PC-3 (cell line): ENCODE data around the gene SLC6A3. TPM values are rescaled to one million over a fixed set of nuclear protein-coding genes. Genes with fewer than 3 reads are reported as not detected.

Source experiments
- ATAC-seq: fragments of 200-7000 bp; cut with Tn5 transposase; 2 replicates; pipeline ENCODE4 v1.9.1; 2020; ENCODE audit warnings: mild to moderate bottlenecking, moderate library complexity
- BruUV-seq: library from RNA; stranded (reverse); fragments of 400-500 nt; replicated peaks from 2 replicates; lab custom pipeline; 2021; lab: Mats Ljungman, UMichigan
- CTCF ChIA-PET: fragments of 300-600 bp; sonication (Branson Sonifier 250); formaldehyde crosslinking; loops from one replicate; lab custom pipeline; 2022; ENCODE audit warnings: antibody characterized with exemption; lab: Charles Lee
- POLR2A ChIA-PET: fragments of 300-600 bp; sonication (Branson Sonifier 250); formaldehyde crosslinking; loops from one replicate; lab custom pipeline; 2022; ENCODE audit warnings: antibody characterized with exemption; ENCODE audit not compliant: unreplicated experiment; lab: Charles Lee
- DNase-seq: peaks from one replicate; pipeline ENCODE4 v3.0.0-alpha.2; 2015
- H2AFZ ChIP-seq: fragments of 300-600 bp; sonication (generic); 2 replicates; pipeline ENCODE4 v1.6.0; 2016; ENCODE audit warnings: antibody characterized with exemption, low read length
- H3F3A ChIP-seq: fragments of 300-600 bp; sonication (generic); one replicate; pipeline ENCODE4 v1.6.0; 2017; ENCODE audit warnings: antibody characterized with exemption, low read length, control low read depth, mild to moderate bottlenecking; ENCODE audit not compliant: unreplicated experiment
- H3K27ac ChIP-seq: fragments of 300-600 bp; sonication (generic); 2 replicates; pipeline ENCODE4 v1.5.1; 2016; ENCODE audit warnings: mild to moderate bottlenecking, low read length
- H3K27me3 ChIP-seq: fragments of 300-600 bp; sonication (generic); 2 replicates; pipeline ENCODE4 v1.6.1; 2016; ENCODE audit warnings: low read length, mixed read lengths
- H3K36me3 ChIP-seq: fragments of 300-600 bp; sonication (generic); 2 replicates; pipeline ENCODE4 v1.6.1; 2016; ENCODE audit warnings: low read depth, mixed run types, low read length, mixed read lengths
- H3K4me1 ChIP-seq: fragments of 300-600 bp; sonication (generic); 2 replicates; pipeline ENCODE4 v1.5.1; 2016; ENCODE audit warnings: low read length; ENCODE audit not compliant: insufficient read depth
- H3K4me2 ChIP-seq: fragments of 300-600 bp; sonication (generic); 2 replicates; pipeline ENCODE4 v1.6.0; 2016; ENCODE audit warnings: low read length
- H3K4me3 ChIP-seq: fragments of 300-600 bp; sonication (generic); 2 replicates; pipeline ENCODE4 v1.5.1; 2016; ENCODE audit warnings: mild to moderate bottlenecking, low read length, mixed read lengths
- H3K79me2 ChIP-seq: fragments of 300-600 bp; sonication (generic); 2 replicates; pipeline ENCODE4 v1.6.1; 2017; ENCODE audit warnings: low read length, mixed read lengths
- H3K9ac ChIP-seq: fragments of 300-600 bp; sonication (generic); 2 replicates; pipeline ENCODE4 v1.6.0; 2016; ENCODE audit warnings: mild to moderate bottlenecking, low read length
- H3K9me2 ChIP-seq: fragments of 300-600 bp; sonication (generic); replicated peaks from 2 replicates; pipeline ENCODE4 v1.6.1; 2016; ENCODE audit warnings: mixed run types, low read length, mixed read lengths
- H3K9me3 ChIP-seq: fragments of 300-600 bp; sonication (generic); 2 replicates; pipeline ENCODE4 v1.6.1; 2016; ENCODE audit warnings: low read length, mixed read lengths
- H4K20me1 ChIP-seq: fragments of 300-600 bp; sonication (generic); 2 replicates; pipeline ENCODE4 v1.6.1; 2016; ENCODE audit warnings: low read length, mixed read lengths
- CTCF ChIP-seq: fragments of 300-600 bp; sonication (generic); conservative IDR thresholded peaks from 2 replicates; pipeline ENCODE4 v1.5.1; 2017; ENCODE audit warnings: antibody characterized with exemption, low read depth, mild to moderate bottlenecking, low read length
- EZH2 ChIP-seq: fragments of 300-600 bp; sonication (generic); IDR thresholded peaks from one replicate; pipeline ENCODE4 v1.6.1; 2017; ENCODE audit warnings: antibody characterized with exemption, mild to moderate bottlenecking, low read length; ENCODE audit not compliant: unreplicated experiment
- EZH2phosphoT487 ChIP-seq: fragments of 300-600 bp; sonication (generic); IDR thresholded peaks from 2 replicates; pipeline ENCODE4 v1.6.1; 2018; ENCODE audit warnings: mild to moderate bottlenecking, antibody characterized with exemption, low read length, borderline replicate concordance
- intact Hi-C: fragments of 100-400 bp; cut with micrococcal nuclease; formaldehyde crosslinking; loops from 2 replicates; pipeline ENCODE4 v1.9.0; 2023
- total RNA-seq: library from RNA; depleted of rRNA; stranded (reverse); fragments of >200 nt; gene quantifications from 2 replicates; pipeline ENCODE4 v1.2.3, GENCODE V29; 2014

SLC6A3 gene
- total RNA-seq, 1 experiment from 2014 or later = not detected

GRCh38 chr5:1392261-1392660 is 53.0 kb downstream of the SLC6A3 start:
- no peak for DNase-seq
- Histone ChIP-seq H3K9ac (no peak overlapping the region), H3K4me2 (no peak overlapping the region), H3F3A (no peaks in the 10 kb centered on the region), H3K27me3 (peaks cover 51% of the 10 kb centered on the region), H3K9me2 (no peaks in the 10 kb centered on the region), H3K9me3 (no peaks in the 10 kb centered on the region), H3K79me2 (no peaks in the 10 kb centered on the region), H3K4me3 (no peak overlapping the region), H3K4me1 (no peaks in the 10 kb centered on the region), H2AFZ (no peak overlapping the region), H4K20me1 (no peaks in the 10 kb centered on the region), H3K27ac (no peak overlapping the region), H3K36me3 (no peaks in the 10 kb centered on the region)
- BruUV-seq = no TSS peak
- TF ChIP-seq EZH2 (no peak), EZH2phosphoT487 (no peak), CTCF (no peak)
- POLR2A ChIA-PET = no interaction called here
- intact Hi-C loops = no loop called here
- CTCF ChIA-PET = no interaction called here
- ATAC-seq = no peak

GRCh38 chr5:1391691-1392090 is 53.5 kb downstream of the SLC6A3 start:
- intact Hi-C loops = no loop called here
- BruUV-seq = no TSS peak

More at GRCh38 chr5:1391691-1392090, 53.5 kb downstream of the SLC6A3 start:
- no peak overlapping the region for H3K4me2 ChIP-seq
- peaks cover 45% of the 10 kb centered on the region for H3K27me3 ChIP-seq
- no peak overlapping the region for H3K27ac ChIP-seq
- peaks cover 1% of the 10 kb centered on the region; the same call in 1 of the 2 replicates for H3K4me1 ChIP-seq
- no peaks in the 10 kb centered on the region for H3K36me3 ChIP-seq
- ATAC-seq (no peak), DNase-seq (no peak)
- ChIA-PET CTCF (no interaction called here), POLR2A (no interaction called here)
- no peak for TF ChIP-seq EZH2phosphoT487
- no peak for TF ChIP-seq CTCF
- TF ChIP-seq EZH2 = no peak
- H2AFZ ChIP-seq = no peak overlapping the region
- H3F3A ChIP-seq = no peaks in the 10 kb centered on the region
- no peaks in the 10 kb centered on the region for H3K79me2 ChIP-seq
- no peaks in the 10 kb centered on the region for H4K20me1 ChIP-seq
- no peaks in the 10 kb centered on the region for H3K9me3 ChIP-seq
- H3K9ac ChIP-seq = no peak overlapping the region
- no peak overlapping the region for H3K4me3 ChIP-seq
- H3K9me2 ChIP-seq = no peaks in the 10 kb centered on the region
